Tibial nerve (tissue), 4 donors: ENCODE results near the gene SCN9A.

Experiments used
- EP300 ChIP-seq, 2 donors: sonication (generic); formaldehyde crosslinking; IDR thresholded peaks; one replicate each; pipeline ENCODE4 v1.6.1; 2017; ENCODE audit warnings: antibody characterized with exemption in 2 of 2, mild to moderate bottlenecking in 1 of 2
- TF ChIP-seq, protein P1 (sequence below), 5 experiments: fragments of 200-600 bp in 3 of 5; fragments of 450-650 bp in 2 of 5; sonication (generic) in 3 of 5; IDR thresholded peaks; one replicate each; pipeline ENCODE4 v1.5.1; 2016 to 2019; ENCODE audit warnings: antibody characterized with exemption in 5 of 5, mild to moderate bottlenecking in 3 of 5, moderate library complexity in 2 of 5

DNA sequence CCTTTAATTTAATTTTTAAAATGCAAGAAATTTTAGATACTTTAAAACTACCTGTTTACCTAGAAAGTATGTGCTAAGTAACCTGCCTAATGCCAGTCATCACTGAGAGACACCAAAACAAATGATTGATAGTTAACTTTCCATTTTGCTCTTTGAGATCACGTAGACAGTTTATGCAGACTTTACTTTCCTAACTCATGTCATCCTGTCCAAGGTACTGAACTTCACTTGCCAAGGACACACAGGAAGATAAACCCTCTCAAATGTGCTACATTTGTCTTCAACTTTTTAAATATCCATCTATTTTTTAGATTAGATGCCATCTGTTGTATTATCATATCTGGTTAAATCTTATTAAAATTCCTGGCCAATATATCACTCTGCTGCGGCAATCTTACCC is 227.9 kb downstream of the SCN9A start:
- TF ChIP-seq, protein P1, sequence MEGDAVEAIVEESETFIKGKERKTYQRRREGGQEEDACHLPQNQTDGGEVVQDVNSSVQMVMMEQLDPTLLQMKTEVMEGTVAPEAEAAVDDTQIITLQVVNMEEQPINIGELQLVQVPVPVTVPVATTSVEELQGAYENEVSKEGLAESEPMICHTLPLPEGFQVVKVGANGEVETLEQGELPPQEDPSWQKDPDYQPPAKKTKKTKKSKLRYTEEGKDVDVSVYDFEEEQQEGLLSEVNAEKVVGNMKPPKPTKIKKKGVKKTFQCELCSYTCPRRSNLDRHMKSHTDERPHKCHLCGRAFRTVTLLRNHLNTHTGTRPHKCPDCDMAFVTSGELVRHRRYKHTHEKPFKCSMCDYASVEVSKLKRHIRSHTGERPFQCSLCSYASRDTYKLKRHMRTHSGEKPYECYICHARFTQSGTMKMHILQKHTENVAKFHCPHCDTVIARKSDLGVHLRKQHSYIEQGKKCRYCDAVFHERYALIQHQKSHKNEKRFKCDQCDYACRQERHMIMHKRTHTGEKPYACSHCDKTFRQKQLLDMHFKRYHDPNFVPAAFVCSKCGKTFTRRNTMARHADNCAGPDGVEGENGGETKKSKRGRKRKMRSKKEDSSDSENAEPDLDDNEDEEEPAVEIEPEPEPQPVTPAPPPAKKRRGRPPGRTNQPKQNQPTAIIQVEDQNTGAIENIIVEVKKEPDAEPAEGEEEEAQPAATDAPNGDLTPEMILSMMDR (IDR thresholded peaks at IDR 0.05): no peak
- TF ChIP-seq EP300 (IDR thresholded peaks at IDR 0.05): no peak
